Colonic mucosa (tissue), 4 donors: Measurements from ENCODE around the gene DDA1. TPM values are rescaled to one million over a fixed set of nuclear protein-coding genes. Genes with fewer than 3 reads are reported as not detected.
A peak's percentile ranks its signal among the peaks of the same experiment; 100 is the strongest.

Experiments
- DNase-seq: peaks from one replicate; pipeline ENCODE4 v3.0.0-alpha.2; 2020
- H3K27ac ChIP-seq: fragments of 200-600 bp; one replicate; pipeline ENCODE4 v1.8.0; 2021
- H3K27me3 ChIP-seq: fragments of 200-600 bp; one replicate; pipeline ENCODE4 v1.8.0; 2021
- H3K36me3 ChIP-seq: fragments of 200-600 bp; one replicate; pipeline ENCODE4 v1.8.0; 2021
- H3K4me1 ChIP-seq: fragments of 200-600 bp; one replicate; pipeline ENCODE4 v1.8.0; 2021; ENCODE audit warnings: mild to moderate bottlenecking
- H3K4me3 ChIP-seq: fragments of 200-600 bp; one replicate; pipeline ENCODE4 v1.8.0; 2021
- H3K9ac ChIP-seq, 2 donors: one replicate each; pipeline ENCODE4 v1.7.0; 2013; ENCODE audit warnings: control low read depth in 2 of 2, low read depth in 2 of 2, low read length in 2 of 2
- H3K9me3 ChIP-seq: fragments of 200-600 bp; one replicate; pipeline ENCODE4 v1.8.0; 2021
- CTCF ChIP-seq: fragments of 200-600 bp; IDR thresholded peaks from one replicate; pipeline ENCODE4 v1.8.0; 2022; ENCODE audit warnings: antibody characterized with exemption, mild to moderate bottlenecking
- intact Hi-C: fragments of 100-400 bp; cut with DNase I; formaldehyde crosslinking; loops from one replicate; pipeline ENCODE4 v1.14.1; 2022
- total RNA-seq, 2 donors: library from RNA; stranded (reverse); fragmentation: NEBNext Ultra II Directional in 1 of 2; extraction: Animal tissue kit (Norgen Biotek cat#: 25700) in 1 of 2; gene quantifications; one replicate each; pipeline ENCODE4 v1.2.1, GENCODE V29; 2021
- donor health status: healthy.
- donor health status: DM: no; HTN: no; CAD: no.
- donor health status: DM: no; HTN: no; CAD: no.

The DDA1 gene
- 10 to 100 TPM; 39.1 to 45.0 TPM for total RNA-seq

GRCh38 chr19:17309198-17309964, at the start of gene DDA1:
TSS of gene DDA1 (plus strand) at chr19:17309563. CDS start at chr19:17309655, 92 bp downstream.
- intact Hi-C loops: no loop called here
- TF ChIP-seq CTCF: no peak
- Histone ChIP-seq H3K9ac (peak within 1 kb of the TSS; percentile 73 to 94), H3K27me3 (no peaks in the 10 kb centered on the region), H3K4me3 (peak within 1 kb of the TSS; percentile 74), H3K36me3 (no peaks in the 10 kb centered on the region), H3K4me1 (peaks cover 14% of the 10 kb centered on the region), H3K9me3 (no peaks in the 10 kb centered on the region), H3K27ac (peak within 1 kb of the TSS; percentile 60)
- DNase-seq: peak; percentile 99

GRCh38 chr19:17259934-17260333, 49.4 kb upstream of the DDA1 start:
- Histone ChIP-seq H3K36me3 (no peaks in the 10 kb centered on the region), H3K4me1 (peaks cover 3% of the 10 kb centered on the region), H3K4me3 (no peak overlapping the region), H3K9me3 (no peaks in the 10 kb centered on the region), H3K27ac (no peak overlapping the region), H3K9ac (no peak overlapping the region), H3K27me3 (no peaks in the 10 kb centered on the region)
- intact Hi-C loops: no loop called here
- DNase-seq: no peak
- no peak for TF ChIP-seq CTCF

- H3K27ac ChIP-seq: no peak overlapping the region
- H3K9ac ChIP-seq: peak overlapping the region in 1 of 2 donors; percentile 50
- DNase-seq: peak; percentile 89
- H3K9me3 ChIP-seq: no peaks in the 10 kb centered on the region
- H3K27me3 ChIP-seq: no peaks in the 10 kb centered on the region
- no peak overlapping the region for H3K4me3 ChIP-seq
- H3K4me1 ChIP-seq: peaks cover 3% of the 10 kb centered on the region
- peak; percentile 91 for TF ChIP-seq CTCF
- no peaks in the 10 kb centered on the region for H3K36me3 ChIP-seq
- intact Hi-C loops: no loop called here
Observed at GRCh38 chr19:17260842-17261325, 48.5 kb upstream of the DDA1 start.

GRCh38 chr19:17262557-17262956, 46.8 kb upstream of the DDA1 start:
- Histone ChIP-seq H3K27me3 (no peaks in the 10 kb centered on the region), H3K27ac (no peak overlapping the region), H3K4me1 (peaks cover 3% of the 10 kb centered on the region), H3K36me3 (no peaks in the 10 kb centered on the region), H3K4me3 (no peak overlapping the region), H3K9ac (no peak overlapping the region), H3K9me3 (no peaks in the 10 kb centered on the region)
- intact Hi-C loops: no loop called here
- no peak for TF ChIP-seq CTCF
- no peak for DNase-seq

- H3K4me1 ChIP-seq: peaks cover 3% of the 10 kb centered on the region
- TF ChIP-seq CTCF: no peak
- no peaks in the 10 kb centered on the region for H3K27me3 ChIP-seq
- H3K9ac ChIP-seq: peak overlapping the region in 1 of 2 donors; percentile 26
- DNase-seq: no peak
- no peak overlapping the region for H3K4me3 ChIP-seq
- intact Hi-C loops: no loop called here
- H3K9me3 ChIP-seq: no peaks in the 10 kb centered on the region
- no peaks in the 10 kb centered on the region for H3K36me3 ChIP-seq
- no peak overlapping the region for H3K27ac ChIP-seq
Observed at GRCh38 chr19:17263712-17264640, 45.4 kb upstream of the DDA1 start.
